Stimulated activated CD8-positive, alpha-beta memory T cell treated with anti-CD3 and anti-CD28 coated beads, Interleukin-7, amount 100 ng/mL, for 4 hours (primary cell): ENCODE results near the gene CSDE1.

ENCODE experiments used
- DNase-seq, 2 donors: peaks; one replicate each; pipeline ENCODE4 v3.0.0-alpha.2; 2020; ENCODE audit warnings: low read depth in 2 of 2

The CSDE1 gene

DNA sequence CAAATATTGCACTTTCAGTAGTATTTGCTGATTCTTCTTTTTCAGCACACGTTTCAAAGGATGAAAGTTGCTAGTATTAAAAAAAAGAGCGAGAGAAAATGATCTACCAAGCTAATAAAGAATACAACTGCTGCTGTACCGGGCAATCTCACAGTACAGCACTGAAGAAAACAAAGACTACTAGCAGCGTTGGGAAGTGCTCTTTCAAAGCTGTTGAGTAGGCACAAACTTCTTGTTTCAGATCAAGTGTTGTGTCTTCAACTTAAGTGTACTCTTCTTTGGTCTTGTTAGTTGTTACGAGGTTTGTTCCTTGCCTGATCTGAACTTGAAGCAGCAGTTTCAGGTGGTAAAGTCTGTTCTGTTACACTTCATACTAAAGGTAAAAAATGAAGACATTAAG lies 7.9 kb downstream of the CSDE1 start:
- no peak for DNase-seq

DNA sequence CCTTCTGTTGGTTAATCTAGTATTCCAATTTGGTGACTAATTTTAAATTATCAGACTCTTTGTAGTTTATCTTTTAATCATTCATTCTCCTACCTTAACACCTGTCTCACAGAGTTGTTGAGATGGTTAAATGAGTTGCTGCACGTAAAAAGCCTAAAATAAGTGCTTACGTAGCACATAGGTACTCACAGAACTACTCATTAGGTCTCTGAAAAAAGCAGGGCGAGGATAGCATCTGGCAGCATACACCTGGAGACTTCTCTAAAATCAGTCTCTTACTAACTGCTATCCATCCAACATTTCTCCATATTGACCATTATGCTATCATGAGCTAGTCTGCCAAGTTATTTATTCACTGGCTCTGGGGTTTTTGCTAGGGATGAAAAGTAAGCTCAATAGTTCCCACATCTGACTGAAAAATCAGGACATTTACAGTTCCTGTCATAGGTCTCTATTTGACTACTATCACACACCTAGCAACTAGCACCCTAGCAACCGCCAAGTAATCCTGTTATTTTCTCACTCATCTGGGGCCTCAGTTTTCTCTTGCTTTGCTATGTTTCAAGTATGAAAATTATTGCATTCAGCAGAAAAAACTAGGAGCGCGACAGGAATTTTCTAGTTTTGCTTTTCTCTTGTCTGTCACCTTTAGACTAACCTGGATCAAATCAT lies 11.2 kb downstream of the CSDE1 start:
- DNase-seq: no peak

DNA sequence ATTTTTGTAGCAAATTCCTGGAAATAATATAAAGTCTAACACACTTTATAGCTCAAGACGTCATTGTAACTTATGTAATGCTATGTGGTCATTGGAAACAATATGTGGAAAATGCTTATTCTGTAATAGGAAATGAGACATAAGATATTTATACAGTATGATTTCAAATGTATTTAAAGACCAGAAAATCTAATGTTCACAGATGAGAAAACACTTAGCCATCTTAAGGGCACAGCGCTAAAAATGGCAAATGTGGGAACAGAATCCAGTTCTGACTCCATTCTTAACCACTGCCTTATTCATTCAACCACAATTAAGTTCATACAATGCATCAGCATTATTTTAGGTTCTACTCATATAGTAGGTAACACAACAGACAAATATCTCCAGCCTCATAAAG lies 12.5 kb downstream of the CSDE1 start:
- DNase-seq: no peak

DNA sequence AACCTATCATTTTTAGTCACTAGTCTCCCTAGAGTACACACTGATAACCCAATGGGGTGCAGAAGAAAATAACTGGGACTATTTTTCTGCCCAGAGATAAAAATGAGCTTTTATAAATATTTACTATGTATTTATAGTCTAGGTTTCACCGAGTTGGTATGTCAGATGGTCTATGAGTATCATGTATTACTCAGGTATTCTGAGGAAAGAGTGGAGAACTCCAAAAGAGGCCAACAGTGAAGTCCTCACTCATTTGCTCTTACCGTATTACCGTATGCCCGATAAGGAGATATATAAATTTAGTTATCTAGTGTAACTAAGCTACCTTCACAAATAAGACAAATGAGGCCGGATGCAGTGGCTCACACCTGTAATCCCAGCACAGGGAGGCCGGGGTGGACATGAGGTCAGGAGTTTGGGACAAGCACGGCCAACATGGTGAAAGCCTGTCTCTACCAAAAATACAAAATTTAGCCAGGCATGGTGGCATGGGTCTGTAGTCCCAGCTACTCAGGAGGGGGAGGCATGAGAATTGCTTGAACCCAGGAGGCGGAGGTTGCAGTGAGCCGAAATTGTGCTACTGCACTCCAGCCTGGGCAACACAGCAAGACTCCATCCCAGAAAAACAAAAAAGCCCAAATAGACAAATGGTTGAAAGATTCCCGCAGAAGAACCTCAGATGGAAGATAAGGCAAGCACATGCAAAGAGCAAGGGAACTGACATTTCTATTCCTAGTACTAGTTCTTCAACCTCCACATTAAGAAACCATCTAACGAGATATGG lies 15.6 kb downstream of the CSDE1 start:
- DNase-seq: no peak

DNA sequence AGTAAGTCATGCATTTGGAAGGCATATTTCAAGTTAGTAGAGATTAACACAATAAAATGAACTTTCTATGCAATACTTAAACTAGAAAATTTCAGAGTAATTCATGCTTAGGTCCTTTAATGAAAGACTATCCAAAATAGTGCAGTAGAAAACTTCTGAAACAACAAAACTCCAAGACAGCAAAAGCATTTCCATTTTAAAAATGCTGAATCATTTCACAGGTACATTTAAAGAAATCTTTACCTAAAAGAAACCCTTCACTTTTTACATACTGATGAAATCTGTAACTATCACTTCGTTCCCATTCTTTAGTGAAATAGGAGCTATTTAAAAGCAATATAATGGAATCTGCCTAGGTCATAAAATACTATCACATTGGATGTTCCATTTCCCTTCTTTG lies 17.5 kb downstream of the CSDE1 start:
- DNase-seq: no peak

DNA sequence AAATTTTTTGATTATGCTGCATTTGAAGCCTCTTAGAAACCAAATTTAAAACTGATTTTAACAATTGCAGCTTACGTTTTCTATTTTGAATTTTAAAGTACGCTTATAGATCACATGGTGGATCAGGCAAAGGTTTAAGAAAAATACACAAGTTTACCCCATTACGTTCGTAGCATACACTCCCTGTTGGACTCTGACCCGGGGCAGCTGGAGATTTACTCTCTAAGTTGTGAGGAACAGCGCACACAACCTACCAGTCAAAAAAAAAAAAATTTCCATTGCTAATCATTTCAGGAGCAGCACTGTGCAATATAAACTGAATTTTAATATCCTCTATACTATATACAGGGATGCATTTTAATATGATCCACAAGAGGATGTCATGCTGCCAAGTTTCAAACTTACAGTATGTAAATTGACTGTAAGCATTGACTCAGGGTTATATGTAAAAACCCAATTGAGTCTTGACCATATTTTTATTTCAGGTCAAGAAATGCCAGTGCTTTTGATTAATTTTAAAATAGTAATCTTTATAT lies 20.4 kb downstream of the CSDE1 start:
- DNase-seq: no peak

DNA sequence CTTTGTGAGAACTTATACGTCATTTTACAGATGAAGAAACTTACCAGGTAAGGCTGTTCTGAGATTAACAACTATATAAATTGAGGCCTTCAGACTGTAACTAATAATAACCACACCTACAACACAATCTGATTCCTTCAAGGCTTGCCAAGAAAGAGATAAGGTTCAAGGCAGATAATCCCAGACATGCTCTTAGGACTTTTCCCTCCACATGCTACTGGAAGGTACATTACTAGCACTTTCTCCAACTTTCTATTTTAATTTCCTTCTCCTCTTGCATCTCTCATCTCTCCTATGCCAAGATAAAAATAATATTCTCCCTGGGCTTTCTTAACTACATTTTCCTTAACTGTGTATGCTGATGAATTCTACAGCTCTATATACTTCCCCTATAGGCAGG lies 22.3 kb downstream of the CSDE1 start:
- no peak for DNase-seq

DNA sequence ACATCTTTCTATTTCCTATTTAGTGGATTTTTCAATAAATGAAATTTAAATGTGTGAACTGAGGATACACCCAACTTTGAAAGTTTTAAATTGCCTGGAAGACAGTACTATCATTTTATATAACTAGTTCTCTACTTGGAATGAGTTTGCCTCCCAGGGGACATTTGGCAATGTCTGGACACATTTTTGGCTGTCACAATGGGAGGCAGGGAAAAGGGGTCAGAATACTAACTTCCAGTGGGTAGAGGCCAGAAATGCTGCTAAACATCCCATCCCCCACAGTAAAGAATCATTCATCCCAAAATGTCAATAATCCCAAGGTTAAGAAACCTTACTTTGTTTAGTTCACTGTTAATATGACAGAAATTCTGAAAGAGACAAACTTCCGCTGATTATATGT lies 28.0 kb downstream of the CSDE1 start:
- DNase-seq: no peak

DNA sequence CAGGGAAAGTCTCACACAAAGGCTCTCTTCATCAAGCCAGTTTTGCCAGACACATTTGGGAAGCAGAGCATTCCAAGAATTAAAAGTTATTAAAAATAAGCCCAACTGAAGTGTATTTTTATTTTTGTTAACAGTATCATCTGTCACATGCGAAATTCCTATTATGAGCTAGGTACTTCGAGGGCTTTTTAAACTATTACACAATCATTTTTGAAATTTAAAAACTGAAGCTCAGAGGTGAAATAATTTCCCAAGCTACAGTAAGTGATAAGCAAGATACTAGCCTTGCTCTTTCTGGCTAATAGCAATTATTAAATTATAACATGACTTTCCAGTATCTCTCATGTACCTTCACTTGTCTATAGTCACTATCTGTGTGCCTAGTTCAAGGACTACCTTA lies 29.2 kb downstream of the CSDE1 start:
- DNase-seq: no peak

DNA sequence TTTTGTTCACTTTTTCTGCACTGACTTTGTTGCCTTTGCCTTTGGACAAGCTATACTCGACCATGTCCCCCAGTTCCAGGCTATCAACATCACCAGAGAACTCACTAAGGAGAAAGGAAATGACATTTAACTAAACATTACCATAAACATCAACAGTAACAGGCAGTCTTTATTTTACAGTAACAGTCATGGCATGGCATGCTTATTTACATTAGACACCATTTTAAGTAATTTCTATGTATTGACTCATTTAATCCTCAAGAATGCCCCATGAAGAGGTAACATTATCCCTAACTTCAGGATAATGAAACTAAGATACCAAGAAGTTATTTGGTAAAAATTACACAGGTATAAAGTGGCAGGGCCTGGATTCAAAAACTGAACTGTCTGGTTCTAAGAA lies 32.6 kb downstream of the CSDE1 start:
- no peak for DNase-seq

DNA sequence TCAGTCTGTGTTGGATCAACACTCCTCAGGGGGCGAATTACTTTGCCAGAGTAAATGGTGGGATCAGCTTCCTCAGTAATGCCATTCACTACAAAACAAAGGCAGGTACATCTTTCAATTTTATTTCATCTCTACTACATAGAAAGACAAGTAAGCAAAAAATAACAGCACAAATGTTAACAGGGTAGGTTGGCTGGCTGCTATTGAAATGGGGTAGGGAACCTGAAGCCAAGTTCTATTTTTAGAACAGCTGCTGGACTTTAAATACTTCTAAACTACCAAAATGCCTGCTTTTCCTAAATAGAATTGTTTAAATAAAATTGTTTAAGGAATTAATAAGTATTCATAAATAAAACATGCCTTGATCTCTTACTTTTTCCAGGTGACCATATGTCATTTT lies 33.9 kb downstream of the CSDE1 start:
- no peak for DNase-seq

DNA sequence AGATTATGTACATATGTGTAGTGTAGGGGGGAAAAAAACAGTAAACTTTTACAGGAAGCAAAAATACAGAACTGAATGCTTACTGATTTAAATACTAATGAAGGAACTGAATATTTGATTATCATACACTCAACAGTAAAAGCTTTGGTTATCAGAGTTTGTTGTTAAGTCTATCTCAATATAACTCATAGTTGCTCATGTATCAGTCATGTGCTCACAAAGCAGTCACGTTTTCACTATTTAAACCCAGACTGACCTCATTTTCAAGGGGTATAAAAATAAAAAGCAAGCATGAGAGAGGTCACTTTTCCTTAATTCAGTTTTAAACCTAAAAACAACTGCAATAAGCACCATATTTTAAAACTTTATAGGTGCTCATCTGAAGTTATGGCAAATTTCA lies 34.3 kb downstream of the CSDE1 start:
- DNase-seq: no peak

DNA sequence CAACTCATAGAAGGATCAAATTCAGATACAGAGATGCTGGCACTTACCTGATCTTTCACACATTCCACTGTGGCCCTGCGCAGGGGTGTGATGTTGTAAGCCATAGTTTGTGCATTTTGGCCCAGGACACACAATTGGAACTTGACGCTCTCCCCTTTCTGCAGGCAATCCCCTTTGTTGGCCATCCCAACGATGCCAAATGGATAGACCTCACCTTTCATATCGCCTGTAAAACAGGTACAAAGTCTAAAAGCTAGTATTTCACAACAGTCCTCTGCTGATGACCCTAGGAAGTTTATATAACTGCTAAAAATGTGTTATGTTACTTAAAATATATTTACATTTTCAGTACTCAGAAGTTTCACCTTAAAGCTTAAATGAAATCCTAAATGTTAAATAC lies 37.3 kb downstream of the CSDE1 start:
- DNase-seq: no peak

DNA sequence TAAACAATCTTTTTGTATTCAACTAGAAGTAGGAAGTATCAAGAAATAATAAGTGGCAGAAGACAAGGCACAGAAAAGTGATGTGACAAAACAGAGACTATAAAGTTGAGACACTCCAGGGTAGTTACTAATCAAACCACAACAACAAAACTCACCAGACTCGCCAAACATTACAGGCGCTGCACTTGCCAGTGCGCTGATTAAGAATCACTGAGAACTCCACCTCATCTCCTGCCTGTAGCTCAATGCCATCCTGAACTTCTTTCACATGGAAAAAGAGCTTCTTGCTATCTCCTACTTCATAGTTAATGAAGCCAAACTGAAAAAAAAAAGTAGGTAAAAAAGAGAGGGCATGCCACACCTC lies 38.4 kb downstream of the CSDE1 start:
- no peak for DNase-seq

DNA sequence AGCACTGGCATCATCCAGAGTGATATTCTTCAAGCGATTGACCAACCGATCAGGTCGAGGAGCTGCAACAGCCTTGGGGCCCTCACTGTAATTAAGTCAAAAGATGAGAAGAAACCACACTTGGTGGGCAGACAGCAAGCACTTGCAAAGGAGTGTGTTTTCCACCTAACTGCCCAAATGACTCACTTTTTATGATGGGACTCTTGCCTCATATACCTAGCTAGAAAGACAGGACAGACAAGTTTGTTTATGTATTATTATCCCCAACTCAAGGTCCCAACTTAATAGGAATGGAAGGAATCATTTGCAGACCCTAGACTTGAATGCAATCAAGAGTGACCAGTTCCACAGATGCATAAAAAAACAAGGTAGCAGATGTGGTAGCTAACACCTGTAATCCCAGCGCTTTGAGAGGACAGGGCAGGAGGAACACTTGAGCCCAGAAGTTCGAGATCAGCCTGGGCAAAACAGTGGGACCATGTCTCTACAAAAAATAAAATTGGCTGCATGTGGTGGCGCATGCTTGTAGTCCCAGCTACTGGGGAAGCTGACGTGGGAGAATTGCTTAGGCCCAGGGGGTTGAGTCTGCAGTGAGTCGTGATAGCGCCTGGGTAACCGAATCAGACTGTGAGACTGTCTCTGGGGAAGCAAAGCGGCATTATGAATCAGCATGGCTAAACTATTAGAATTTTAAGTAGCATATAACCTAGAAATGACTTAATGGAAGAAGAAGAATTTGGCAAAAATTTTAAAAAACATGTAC lies 38.9 kb downstream of the CSDE1 start:
- no peak for DNase-seq

DNA sequence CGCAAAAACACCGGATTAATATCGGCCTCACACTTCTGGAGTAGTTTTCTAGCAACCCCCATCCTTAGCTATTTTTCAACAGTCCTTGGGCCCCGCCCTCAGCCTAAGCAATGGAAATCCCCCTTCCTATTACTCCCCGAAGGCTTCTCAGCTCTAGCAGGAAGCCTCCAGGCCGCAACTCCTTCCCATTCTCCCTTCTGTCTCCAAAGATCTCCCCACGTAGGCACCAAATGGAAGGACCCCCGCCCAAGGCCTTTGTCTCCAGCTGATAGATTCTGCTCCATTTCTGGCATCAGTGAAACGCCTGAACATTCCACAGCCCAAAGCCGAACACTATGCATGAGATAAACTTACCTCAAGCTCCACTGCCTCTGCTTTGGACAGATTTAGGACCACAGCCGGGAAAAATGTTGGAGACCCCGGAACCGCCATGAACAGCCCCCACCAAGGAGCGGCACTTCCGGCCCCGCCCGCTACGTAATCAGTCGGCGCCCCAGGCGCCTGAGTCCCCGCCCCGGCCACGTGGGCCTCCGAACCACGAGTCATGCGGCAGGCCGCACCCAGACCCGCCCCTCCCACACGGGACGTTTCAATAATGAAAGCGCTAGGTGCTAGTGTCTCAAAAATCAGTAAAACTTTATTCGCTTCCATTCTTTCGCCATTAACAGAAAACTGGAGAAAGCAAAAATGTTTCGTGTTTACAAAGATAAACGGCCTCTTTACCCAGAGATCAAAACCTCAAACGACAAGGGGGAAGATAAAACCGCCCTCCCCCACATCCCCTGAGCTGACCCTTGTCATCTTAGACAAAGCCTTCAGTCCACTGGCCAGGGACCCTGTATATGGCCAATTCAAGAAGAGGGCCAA lies 41.2 kb downstream of the CSDE1 start, which contains the start of gene NRAS:
NRAS (minus strand) TSS at position 468 of the 867 bp plus-strand sequence. CDS start 611 bp downstream, outside the sequence.
- peak; percentile 93 to 94 for DNase-seq

DNA sequence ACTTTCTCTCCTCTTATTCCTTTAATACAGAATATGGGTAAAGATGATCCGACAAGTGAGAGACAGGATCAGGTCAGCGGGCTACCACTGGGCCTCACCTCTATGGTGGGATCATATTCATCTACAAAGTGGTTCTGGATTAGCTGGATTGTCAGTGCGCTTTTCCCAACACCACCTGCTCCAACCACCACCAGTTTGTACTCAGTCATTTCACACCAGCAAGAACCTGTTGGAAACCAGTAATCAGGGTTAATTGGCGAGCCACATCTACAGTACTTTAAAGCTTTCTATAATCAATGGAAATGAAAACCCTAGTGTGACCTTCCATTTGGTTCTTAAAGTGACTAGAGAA lies 41.9 kb downstream of the CSDE1 start:
- DNase-seq: no peak

DNA sequence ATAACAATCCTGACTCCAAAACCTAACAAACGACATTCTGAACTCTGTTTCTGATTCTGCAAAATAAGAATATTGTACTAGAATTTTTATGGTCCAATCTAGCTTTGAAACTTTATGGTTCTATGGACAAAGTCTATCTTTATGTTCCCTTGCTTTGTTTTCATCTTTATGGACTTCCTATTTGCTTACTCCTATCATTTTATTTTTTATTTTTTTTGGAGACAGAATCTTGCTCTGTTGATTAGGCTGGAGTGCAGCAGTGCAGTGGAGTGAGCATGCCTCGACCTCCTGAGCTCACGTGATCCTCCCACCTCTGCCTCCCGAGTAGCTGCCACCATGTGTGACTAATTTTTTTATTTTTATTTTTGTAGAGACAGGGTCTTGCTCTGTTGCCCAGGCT lies 44.8 kb downstream of the CSDE1 start:
- DNase-seq: no peak

DNA sequence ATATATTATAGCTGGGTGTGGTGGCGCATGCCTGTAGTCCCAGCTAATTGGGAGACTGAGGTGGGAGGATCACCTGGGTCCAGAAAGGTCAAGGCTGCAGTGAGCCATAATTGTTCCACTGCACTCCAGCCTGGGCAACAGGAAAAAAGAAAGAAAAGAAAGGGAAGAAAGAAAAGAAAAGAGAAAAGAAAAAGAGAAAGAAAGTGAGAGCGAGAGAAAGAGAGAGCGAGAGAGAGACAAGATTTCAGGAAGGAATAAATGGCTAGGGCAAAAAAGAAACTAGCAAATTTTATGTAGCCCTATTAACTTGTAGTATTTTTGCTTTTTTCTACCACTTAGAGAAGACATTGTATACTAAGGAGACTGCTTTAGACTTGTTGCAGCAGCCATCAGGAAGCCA lies 47.4 kb downstream of the CSDE1 start:
- no peak for DNase-seq

DNA sequence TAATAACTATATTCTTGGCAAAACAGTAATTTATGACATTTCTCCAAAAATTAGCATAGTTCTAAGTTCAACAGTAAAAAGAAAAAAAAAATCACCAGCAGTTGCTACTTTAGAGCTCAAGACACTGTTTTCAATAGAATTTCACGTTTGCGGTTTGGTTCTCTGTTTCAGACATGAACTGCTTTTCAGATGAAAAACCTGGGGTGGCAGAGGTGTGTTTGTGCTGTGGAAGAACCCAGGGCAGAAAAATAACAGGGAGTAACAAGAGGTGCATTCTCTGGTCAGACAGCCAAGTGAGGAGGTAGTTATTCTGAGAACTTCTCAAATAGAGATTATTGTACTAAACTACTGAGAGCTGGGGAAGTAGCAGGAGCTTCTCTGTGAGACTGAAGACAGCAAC lies 50.2 kb downstream of the CSDE1 start:
- DNase-seq: no peak

DNA sequence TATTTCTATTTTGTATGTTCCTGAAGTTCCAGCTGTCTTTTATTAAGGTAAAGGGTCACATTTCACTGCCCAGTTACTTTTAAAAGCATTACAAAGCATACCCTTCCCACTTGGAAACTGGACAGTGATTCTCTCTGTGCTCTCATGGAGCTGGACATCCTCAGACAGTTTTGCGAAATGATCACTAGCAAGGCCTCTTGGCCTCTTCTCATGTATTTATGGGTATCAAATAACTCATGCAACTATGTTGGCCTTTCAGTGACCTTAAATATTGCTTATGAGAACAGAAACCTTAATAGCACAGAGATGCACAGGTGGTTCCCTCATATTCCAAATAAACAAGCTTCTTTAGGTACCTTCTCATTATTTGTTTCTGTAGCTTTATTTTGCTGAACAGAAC lies 54.5 kb downstream of the CSDE1 start:
- DNase-seq: no peak

DNA sequence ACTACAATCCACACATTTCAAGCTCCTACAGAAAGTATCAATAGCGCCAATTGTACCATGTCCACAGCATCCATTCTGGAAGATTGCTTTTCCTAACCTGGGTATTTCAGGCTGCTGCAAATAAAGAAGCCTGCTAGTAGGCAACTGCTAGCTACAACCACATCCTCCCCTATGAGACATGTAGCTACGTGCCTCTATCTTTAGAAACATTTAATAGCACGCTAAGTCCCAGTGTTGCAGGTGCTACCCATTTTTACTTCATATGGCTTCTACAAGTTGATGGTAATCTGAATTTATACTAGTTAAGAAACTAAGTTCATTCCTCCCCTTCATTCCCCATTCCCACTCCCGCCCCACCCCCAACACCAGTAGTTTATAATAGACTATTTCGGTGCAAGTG lies 55.0 kb downstream of the CSDE1 start:
- DNase-seq: no peak
